Left renal cortex interstitium (tissue), 4 donors: Measurements from ENCODE around the gene PTOV1. TPM values are rescaled to one million over a fixed set of nuclear protein-coding genes. Genes with fewer than 3 reads are reported as not detected.

Source experiments
- DNase-seq, 4 donors: peaks; one replicate each; pipeline ENCODE4 v3.0.0-alpha.2; 2013; ENCODE audit warnings: low read depth in 4 of 4, low spot score in 2 of 4, missing footprints in 1 of 4
- polyA plus RNA-seq, 4 donors: library from polyadenylated mRNA; unstranded; fragments of 120-200 nt; gene quantifications; one replicate each; pipeline ENCODE4 v1.2.1, GENCODE V29; 2013; ENCODE audit not compliant: insufficient read length in 4 of 4

The PTOV1 gene
- polyA plus RNA-seq, 4 donors, result 234 to 396 (median 355) TPM

DNA sequence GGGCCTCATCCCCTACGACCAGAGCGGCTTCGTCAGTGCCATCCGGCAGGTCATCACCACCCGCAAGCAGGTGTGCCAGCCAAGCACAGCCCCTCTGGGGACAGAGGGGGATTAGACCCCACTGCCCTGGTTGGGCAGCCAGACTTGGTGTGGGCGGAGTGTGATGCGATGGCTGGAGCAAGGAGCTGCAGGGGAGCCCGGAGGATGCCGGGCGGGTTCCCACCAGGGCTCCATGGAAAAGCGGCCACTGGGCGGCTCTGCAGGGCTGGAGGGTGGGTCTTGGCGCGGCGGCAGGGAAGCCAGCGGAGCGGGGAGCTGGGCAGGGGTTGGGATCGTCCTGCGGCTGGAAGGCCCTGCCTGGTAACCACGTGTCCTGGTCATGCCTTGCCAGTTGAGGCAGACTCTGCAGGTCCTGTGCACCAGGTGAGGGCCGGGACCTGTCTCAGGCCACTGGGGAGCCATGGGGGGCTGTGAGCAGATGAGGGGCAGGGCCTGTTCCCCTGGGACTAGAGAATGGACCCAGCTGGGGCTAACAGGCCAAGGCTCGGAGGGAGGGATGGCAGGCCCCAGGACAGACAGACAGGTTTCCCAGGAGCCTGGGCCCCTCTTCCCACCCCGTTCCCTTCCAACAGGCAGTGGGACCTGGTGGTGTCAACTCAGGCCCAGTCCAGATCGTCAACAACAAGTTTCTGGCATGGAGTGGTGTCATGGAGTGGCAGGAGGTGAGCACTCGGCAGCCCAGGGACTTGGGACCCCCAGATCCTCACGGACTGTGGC is 6.3 kb downstream of the PTOV1 start:
- DNase-seq, result no peak

DNA sequence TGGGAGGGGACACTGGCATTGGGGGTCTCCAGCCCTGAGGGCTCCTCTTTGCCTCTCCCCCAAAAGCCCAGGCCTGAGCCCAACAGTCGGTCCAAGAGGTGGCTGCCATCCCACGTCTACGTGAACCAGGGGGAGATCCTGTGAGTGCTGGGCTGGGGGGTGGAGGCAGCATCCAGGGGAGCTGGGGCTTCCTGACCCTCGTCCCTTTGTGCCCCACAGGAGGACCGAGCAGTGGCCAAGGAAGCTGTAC is 6.8 kb downstream of the PTOV1 start:
- DNase-seq, result no peak

DNA sequence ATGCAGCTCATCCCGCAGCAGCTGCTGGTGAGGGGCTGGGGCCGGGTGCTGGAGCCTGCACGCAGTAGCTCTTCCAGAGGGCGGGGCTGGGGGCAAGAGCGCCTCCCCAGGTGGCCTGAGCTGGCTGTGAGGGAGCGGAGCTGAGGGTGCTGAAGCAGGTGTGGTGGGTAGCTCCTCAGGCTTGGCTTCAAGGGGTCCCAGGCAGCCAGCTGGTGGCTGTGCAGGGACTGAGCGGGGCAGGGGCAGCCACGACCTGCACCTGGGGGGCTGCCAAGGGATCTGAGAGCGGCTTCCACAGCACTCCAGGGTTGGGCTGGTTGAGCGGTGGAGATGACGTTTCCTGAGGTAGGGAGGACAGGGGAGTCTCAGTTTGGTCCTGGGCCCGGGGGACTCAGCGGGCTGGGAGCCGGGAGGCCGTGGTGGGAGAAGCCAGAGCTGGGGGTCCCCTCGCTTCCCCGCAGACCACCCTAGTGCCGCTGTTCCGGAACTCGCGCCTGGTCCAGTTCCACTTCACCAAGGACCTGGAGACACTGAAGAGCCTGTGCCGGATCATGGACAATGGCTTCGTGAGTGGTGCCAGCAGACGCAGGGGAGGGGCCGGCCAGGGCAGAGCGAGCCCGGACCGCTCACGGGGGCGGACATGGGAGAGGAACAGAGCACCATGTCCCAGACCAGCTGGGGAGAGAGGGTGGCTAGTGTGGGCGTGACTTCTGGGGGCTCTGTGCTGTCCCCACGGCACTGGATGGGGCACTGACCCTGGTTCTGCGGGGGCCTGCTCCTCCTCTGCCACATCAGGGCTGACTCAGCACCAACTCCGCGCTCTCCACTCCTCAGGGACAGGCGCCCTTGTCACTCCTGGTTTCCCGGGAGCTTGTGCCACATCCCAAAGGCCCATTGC is 7.4 kb downstream of the PTOV1 start:
- no peak for DNase-seq

DNA sequence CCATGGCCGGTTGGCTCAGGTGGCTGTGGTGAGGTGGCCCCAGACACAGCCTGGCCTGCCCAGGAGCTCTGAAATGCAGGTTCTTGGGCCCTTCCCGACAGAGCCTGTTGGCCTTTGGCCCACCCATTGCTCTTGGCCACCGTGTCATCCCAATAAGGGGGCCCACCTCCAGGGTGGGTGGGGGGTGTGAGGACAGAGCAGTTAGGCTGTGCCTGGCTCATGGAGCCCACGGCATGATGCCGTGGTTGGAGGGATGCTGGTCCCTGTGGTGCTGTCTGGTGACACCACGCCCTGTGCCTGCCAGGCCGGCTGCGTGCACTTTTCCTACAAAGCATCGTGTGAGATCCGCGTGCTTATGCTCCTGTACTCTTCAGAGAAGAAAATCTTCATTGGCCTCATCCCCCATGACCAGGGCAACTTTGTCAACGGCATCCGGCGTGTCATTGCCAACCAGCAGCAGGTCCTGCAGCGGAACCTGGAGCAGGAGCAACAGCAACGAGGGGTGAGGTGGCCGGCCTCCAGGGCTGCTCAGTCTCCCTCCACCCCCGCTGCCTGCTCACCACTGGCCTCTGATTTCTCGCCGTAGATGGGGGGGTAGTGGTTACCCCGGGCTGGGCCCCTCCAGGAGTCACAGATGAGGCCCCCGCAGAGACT is 8.8 kb downstream of the PTOV1 start:
- no peak for DNase-seq

DNA sequence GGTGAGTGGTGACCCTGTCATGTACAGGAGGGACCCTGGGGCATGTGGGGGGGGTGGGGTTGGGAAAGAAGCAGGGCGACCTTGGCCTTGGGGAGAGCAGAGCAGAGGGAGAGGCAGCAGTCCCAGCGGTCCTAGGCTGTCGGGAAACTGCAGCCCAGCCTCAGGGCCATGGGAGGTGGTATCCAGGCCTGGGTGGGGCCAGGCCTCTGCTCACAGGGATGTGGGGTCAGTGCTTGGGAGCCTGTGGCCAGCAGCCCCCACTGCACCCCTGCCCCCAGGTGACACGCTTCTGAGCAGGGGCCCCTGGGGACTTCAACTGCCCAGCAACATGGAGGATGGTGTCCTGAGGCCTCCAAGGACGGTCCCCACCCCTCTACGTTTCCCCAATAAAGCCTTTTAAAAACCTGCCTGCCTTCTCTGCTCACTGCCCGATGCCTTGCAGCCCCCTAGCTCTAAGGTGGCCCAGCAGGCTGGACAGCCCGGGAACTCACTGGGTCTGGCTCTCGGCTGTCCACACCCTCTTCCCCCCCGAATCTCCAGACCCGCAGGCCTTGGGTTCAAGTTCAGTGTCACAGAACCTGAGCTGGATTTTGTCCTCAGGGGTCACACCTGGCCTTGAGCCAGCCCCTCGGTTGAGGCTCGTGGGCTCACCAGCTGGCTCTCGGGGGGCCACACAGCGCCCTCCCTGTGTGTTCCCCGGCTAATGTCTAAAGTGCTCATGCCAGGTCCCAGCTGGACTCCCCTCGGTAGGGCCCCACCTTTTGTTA is 9.6 kb downstream of the PTOV1 start:
- no peak for DNase-seq

DNA sequence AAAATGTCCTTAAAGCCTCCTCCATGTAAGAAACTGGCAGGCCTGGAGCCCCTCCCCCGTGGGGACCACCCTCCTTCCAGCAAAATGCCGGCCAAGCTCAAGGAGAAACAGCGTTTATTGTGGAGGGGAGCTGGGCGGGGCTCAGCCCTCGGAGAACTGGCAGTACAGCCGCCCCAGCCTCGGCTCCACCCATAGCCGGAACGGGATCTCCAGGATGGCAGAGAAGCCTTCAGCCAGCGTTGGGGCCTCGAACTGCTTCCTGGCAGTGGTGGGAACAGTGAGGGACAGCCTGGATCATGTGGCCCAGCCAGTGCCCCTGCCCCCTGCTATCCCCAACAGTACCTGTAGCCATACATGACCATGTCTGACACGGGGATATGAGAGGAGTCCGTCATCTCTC is 10.1 kb downstream of the PTOV1 start:
- no peak for DNase-seq

DNA sequence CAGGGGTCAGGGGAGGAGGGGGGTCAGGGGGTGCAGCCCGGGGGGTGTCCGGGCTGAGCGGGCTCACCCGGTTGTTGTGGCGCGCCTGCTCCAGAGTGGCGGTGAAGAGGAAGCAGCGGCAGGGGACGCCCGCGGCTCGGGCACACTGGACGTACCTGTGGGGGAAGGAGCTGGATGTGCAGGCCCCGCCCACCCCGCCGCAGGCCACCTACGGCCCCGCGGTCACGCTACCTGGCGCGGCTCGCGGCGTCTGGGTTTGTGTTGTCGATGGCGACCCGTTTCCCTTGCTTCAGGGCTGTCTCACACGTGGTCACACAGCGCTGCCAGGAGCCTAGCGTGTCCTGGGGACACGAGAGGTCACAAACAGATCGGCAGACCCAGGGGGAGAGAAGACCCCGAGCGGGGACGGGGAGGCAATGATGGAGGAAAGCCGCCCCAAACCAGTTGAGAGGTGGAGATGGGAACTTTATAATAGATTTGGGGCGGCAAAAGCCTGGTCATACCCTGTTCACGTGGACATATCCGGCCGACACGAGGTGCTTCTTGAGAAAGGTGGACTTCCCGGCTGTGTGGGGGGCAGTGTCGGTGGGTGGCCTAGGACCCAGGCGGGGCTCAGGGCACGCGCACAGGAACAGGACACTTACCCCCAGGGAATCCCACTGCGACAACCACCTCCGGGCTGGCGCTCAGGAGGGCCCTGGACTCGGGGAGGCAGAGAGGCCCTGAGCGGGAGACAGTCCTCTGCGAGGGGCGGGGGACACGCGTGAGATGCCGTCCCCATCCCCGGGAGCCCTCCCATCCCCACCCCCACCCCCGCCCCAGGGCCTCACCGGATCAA is 10.8 kb downstream of the PTOV1 start:
- no peak for DNase-seq

DNA sequence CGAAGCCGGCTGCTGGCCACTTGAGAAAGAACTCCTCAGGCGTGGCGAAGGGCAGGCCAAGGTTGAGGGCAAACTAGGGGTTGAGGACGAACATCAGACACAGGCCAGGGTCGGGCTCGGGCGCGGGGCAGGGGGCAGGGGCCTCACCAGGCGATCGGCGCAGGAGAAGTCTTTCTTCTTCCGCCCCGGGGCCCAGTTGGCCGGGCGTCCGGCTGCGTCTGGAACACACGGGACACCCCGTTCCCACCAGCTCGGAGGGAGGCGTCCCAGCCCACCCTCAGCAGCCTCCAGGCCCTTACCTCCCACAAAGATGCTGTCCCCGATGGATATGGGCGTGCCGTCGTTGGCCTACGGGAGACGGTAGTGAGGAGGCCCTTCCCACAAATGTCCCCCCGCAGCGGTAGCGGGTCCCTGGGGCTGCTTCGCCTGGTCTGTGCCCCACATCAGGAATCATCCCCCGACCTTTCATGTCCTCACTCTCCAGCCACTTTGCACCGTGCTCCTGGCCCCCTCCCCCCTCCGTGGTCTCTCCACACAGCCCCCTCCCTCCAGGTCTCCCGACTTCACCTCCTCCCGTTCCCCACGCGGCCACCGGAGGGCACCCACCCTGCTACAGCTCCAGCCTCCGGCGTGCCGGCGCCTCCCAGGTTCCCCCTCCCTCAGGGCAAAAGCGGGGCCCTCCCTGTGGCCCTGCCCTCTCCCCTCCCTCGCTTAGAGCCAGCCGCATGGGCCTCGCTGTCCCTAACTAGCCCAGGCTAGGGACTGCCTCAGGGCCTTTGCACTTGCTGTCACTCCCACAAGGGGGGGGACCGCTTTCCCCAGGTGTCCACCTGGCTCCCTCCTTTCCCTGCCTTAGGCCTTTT is 11.7 kb downstream of the PTOV1 start:
- no peak for DNase-seq

DNA sequence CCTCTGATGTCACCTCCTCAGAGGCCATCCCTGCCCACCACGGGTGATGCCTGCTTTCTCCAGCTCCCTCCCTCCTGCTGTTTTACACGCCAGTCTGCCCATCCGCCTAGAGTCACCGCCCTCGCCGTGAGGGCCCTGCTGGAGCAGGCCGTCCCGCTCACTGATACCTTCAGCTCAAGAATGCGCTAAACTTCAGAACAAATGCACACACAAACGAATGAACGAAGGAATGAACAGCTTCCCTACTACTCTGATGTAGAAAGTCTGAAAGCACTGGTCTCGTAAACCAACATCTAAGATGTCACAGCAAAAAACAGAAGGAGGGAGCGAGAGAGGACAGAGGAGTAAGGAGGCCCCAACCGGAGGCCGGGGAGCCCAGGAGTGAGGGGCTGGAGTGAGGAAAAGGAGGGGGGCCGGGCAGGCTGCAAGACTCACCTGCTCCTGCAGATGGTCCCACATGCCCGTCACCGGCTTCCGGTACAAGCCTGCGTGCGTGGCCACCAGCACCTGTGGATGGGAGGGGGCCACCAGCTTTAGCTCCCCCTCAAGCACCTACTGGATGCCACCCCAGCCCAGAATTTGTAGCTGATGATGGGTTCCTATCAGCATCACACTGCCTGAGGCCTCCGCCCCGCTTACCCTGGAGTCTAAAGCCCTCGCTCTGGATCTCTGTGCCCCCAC is 12.4 kb downstream of the PTOV1 start:
- DNase-seq, result no peak

DNA sequence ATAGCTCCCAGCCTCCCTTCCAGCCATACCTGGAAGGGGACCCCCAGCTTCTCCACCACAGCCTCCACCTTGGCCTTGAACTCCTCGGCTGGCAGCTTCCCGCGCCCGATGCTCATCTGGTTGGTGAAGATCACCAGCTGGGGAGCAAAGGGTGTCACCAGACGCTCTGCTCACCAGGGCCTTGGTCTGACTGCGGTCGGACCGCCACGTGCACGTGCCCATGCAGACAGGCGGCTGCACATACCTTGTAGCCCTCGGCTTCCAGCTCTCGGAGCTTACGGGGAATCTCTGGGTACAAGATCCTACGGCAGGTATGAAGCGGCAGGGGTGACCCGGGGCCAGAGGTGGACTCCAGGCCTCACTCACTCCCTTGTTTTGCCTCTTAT is 13.0 kb downstream of the PTOV1 start:
- no peak for DNase-seq

DNA sequence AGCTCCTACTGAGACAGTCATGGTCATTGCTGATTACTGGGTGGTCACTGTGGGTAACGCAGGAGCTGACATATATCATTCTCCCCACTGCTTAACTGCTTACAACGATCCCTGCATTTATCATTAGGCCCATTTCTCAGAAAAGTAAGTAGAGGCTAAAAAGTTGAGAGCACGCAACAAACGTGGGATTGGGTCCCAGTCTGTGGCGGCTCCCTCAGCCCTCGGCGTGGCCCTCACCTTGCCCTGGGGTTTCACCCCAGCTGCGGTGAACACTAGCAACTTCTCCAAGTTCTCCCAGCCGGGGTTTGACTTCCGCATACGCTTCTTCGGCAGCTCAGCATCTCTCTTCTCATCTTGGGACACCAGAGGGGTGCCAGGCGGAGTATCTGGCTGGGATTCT is 13.9 kb downstream of the PTOV1 start:
- no peak for DNase-seq

DNA sequence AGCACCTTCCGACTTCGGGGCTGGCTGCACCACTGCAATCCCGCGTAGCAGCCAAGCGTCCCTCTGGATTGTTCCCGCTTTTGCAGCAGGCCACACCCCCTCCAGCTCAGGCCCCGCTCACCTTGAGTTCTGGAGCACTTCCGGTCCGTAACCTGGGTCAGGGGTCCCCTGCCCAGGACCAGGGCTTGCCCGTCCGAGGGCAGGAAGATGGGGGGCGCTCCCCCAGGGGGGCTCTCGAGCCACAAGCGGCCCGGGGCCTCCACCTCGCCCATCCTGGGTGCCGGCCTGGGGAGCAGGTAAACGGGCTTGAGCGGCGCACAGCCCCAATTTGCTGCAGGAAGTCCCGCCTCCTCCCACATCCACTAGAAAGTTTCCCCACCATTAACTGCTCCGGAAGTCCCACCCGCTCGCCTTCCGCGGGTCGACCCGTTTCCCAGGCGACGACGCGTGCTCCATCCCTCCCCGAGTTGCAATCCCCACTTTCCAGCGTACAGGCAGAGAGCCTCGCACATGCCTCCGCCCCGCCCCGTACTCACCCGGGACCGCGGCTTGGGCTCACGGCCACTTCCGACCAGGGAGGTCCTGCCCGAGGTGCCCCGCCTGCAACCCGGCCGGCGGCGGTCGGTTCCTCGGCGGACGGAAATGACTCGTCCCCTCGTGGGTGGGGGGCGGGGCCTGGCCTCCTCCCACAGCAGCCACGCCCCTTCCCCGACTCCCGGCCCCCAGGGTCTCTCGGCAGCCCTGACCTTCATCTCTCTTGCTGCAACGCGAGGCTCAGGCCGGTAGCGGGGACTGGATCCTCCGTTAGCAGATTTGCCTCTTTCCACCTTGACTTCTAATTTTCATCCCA is 16.2 kb downstream of the PTOV1 start, which contains the start of gene PNKP:
Gene PNKP (minus strand): TSS at position 644 of the 850 bp plus-strand sequence. CDS start 372 bp downstream, at position 272.
- DNase-seq, result peak; percentile 84 to 88 (median 88)

DNA sequence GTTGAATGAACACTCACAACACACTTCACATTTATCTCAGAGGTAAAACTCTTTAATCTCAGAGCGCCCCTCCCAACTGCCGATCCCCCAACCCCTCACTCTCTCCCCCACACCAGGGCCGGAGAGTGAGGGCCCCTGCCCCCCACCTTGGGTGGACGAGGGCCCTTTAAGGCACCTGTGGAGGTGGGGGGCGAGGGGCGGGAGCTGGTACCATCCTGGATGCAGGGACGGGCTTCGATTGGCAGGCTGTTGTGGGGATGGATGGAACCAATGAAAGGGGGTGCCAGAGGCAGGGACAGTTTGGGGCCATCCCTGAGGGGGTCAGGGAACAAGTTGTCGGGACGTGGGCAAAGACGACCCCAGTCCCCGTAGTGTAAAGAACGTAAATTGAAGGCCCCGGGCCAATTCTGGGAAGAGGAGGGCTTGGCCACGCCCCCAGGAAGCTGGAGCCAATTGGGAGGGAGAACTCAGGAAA is 18.1 kb downstream of the PTOV1 start:
- DNase-seq, result no peak

DNA sequence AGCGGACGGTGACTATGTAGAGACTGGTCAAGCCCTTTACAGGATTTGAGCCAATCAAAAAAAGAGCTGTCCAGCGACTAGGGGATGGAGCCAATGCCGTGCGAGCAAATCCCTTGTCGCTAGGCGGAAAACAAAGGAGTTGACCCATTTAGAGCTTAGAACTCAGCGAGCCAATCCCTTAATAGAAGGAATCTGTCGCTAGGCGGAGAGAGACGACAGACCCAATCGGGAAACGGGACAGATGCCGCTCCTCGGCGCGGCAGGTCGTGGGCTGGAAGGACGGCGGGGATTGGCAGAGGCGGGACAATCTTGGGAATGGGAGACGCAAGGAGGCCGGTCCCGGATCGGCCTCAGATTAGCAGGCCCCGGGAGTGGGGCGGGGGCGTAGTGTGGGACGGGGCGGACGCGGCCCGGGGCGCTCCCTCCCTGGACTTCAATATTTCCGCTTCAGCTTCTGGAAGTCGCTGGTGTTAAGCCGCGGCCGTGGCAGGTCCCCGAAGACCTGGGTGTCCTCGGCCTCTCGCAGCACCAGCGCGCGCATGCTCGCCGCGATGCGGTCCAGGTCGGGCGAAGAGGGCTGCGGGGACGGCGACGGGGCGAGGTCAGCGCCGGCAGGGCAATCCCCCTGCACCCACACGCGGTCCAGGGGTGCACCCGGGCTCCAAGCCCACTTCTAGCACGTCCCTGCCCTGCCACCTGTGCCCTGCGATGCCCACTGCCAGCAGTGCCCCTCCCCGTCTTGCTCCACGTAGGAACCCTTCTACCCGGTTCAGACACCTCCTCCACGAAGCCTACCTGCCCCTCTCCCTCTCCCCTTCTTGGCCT is 18.7 kb downstream of the PTOV1 start:
- DNase-seq, result peak; percentile 98 to 100 (median 98)

DNA sequence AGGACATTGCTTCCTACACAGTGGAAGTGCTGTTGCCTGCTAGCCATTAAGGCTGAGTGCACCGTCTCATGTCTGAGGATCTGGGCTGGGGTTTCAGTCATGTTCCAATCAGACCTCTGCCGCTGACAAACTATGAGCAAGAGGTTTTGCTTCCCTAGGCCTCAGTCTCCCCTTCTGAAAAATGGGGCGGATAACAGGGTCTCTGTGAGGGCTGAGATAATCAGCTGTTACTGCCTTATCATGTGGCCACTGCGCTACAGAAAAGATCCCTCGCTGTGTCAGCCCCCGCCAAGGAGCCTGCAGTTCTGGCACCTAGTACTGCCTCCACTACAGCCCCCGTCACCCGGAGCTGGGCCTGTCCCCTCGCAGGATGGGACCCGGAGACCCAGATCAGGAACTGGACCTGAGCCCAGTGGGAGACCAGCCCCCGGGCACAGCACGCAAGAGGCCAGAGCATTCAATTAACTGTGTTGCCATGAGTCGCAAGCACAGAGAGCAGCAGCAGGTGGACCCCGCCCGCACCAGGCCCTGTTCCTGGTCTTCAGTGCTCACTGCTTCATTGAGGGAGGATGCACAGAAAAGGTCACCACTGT is 19.4 kb downstream of the PTOV1 start:
- no peak for DNase-seq

DNA sequence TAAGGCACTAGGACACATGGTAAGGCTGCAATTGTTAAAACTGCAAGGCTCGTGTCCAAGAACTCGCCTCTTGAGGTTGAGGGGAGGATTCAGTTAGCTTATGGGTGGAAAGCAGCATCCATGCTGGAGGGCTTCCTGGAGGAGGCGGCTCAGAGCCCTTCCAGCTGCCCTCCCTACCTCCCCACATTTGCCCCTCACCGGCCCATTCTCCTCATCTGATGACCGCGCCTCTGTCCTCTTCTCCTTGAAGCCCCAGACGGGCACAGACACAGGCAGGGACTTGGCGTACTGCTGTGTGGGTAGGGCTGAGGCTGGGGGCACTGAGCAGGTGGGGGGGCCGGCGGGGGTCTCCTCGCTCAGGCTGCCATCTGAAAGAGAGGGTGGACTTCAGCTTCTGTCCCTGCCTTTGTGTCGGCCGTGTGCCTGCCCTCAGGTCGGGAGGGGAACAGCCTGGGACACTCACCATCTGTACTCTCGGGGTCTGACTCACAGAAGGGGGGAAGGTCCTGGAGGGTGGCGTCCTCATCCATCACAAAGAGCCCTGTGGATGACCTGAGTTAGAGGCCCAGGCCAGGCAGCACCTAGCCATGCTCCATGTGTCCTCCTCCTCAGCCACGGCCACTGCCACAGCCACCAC is 20.5 kb downstream of the PTOV1 start:
- DNase-seq, result no peak
